ENCODE results near the gene UNC119B.

UNC119B gene

GRCh38 chr12:120700886-120701285 is 9.4 kb upstream of the UNC119B start:
- H3K4me2 ChIP-seq (ENCODE audit: low read length) = no peak overlapping the region
- DNase-seq = no peak
- no CpG with 5 or more reads among the region's 5 CpGs for WGBS (ENCODE audit: extremely low coverage, insufficient coverage, insufficient read length)

DNA sequence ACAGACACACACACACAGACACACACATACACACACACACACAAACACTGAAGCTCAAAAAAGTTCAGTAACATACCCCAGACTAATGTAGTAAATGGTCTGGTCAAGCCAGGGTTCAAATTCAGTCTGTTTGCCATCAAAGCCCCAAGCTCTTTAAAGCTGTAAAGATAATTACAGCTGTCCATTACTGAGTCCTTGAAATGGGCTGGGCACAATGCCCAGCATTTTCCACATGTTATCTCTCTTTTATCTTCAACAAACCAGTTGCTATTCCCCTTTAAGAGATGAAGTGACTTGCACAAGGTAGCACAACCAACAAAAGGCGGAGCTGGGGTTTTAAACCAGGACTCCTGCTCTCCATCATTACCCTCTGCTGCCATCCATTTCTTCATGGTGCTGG is 7.6 kb upstream of the UNC119B start:
- Histone ChIP-seq H4K12ac (ENCODE audit: low read depth, low read length) (no peak overlapping the region), H2BK5ac (ENCODE audit: low read depth, low read length, poor library complexity) (no peak overlapping the region), H4K8ac (ENCODE audit: low read depth, low read length) (no peak overlapping the region), H2BK12ac (ENCODE audit: low read length) (no peak overlapping the region), H3K4ac (ENCODE audit: low read depth, low read length) (no peak overlapping the region), H3K9me3 (ENCODE audit: insufficient read depth, low read depth, low read length) (no peaks in the 10 kb centered on the region), H3K18ac (ENCODE audit: low read length) (no peak overlapping the region), H3K79me1 (ENCODE audit: low read length) (no peaks in the 10 kb centered on the region), H4K91ac (ENCODE audit: low read depth, low read length) (no peak overlapping the region), H2AK5ac (ENCODE audit: low read length) (no peak overlapping the region), H3K23ac (ENCODE audit: low read length) (no peak overlapping the region), H3K4me1 (ENCODE audit: control insufficient read depth in 1 of 2, insufficient read depth in 2 of 2, low read length in 2 of 2) (no peaks in the 10 kb centered on the region), H3K14ac (ENCODE audit: low read length) (no peak overlapping the region), H3K4me3 (ENCODE audit: low read depth, low read length) (no peak overlapping the region), H2BK120ac (ENCODE audit: insufficient read depth, low read length, poor library complexity) (no peak overlapping the region), H3K36me3 (ENCODE audit: control insufficient read depth in 1 of 2, insufficient read depth in 2 of 2, low read length in 2 of 2) (peaks cover 32 to 51% of the 10 kb centered on the region in 2 experiments), H3K4me2 (ENCODE audit: low read length) (no peak overlapping the region), H3K27me3 (ENCODE audit: insufficient read depth, low read length) (no peaks in the 10 kb centered on the region), H3K27ac (ENCODE audit: low read depth, low read length) (no peak overlapping the region), H3K9ac (ENCODE audit: low read length) (no peak overlapping the region), H2AFZ (ENCODE audit: insufficient read depth, low read length, poor library complexity) (no peak overlapping the region), H3K79me2 (ENCODE audit: control insufficient read depth, insufficient read depth, low read length, poor library complexity) (no peaks in the 10 kb centered on the region)
- no peak for DNase-seq
- no CpG with 5 or more reads among the region's 1 CpG for WGBS (ENCODE audit: extremely low coverage, insufficient coverage, insufficient read length)

More at GRCh38 chr12:120700886-120701285, 9.4 kb upstream of the UNC119B start:
- Histone ChIP-seq H3K14ac (ENCODE audit: low read length) (no peak overlapping the region), H2AFZ (ENCODE audit: insufficient read depth, low read length, poor library complexity) (no peak overlapping the region), H3K79me1 (ENCODE audit: low read length) (no peaks in the 10 kb centered on the region), H4K12ac (ENCODE audit: low read depth, low read length) (no peak overlapping the region), H3K18ac (ENCODE audit: low read length) (no peak overlapping the region), H3K4me1 (ENCODE audit: control insufficient read depth in 1 of 2, insufficient read depth in 2 of 2, low read length in 2 of 2) (no peaks in the 10 kb centered on the region), H3K79me2 (ENCODE audit: control insufficient read depth, insufficient read depth, low read length, poor library complexity) (no peaks in the 10 kb centered on the region), H2BK5ac (ENCODE audit: low read depth, low read length, poor library complexity) (no peak overlapping the region), H3K4ac (ENCODE audit: low read depth, low read length) (no peak overlapping the region), H4K8ac (ENCODE audit: low read depth, low read length) (no peak overlapping the region), H2BK120ac (ENCODE audit: insufficient read depth, low read length, poor library complexity) (no peak overlapping the region), H3K27me3 (ENCODE audit: insufficient read depth, low read length) (no peaks in the 10 kb centered on the region), H4K91ac (ENCODE audit: low read depth, low read length) (no peak overlapping the region), H2AK5ac (ENCODE audit: low read length) (no peak overlapping the region), H3K4me3 (ENCODE audit: low read depth, low read length) (no peak overlapping the region), H3K36me3 (ENCODE audit: control insufficient read depth in 1 of 2, insufficient read depth in 2 of 2, low read length in 2 of 2) (peaks cover 39 to 66% of the 10 kb centered on the region in 2 experiments), H3K9ac (ENCODE audit: low read length) (no peak overlapping the region), H3K23ac (ENCODE audit: low read length) (no peak overlapping the region), H3K27ac (ENCODE audit: low read depth, low read length) (no peak overlapping the region), H2BK12ac (ENCODE audit: low read length) (no peak overlapping the region), H3K9me3 (ENCODE audit: insufficient read depth, low read depth, low read length) (no peaks in the 10 kb centered on the region)

- Histone ChIP-seq H3K23ac (ENCODE audit: low read length) (no peak overlapping the region), H3K36me3 (ENCODE audit: control insufficient read depth in 1 of 2, insufficient read depth in 2 of 2, low read length in 2 of 2) (peaks cover 29 to 44% of the 10 kb centered on the region in 2 experiments), H2AFZ (ENCODE audit: insufficient read depth, low read length, poor library complexity) (no peak overlapping the region), H3K18ac (ENCODE audit: low read length) (no peak overlapping the region), H3K79me1 (ENCODE audit: low read length) (no peaks in the 10 kb centered on the region), H4K8ac (ENCODE audit: low read depth, low read length) (no peak overlapping the region), H3K4me2 (ENCODE audit: low read length) (no peak overlapping the region), H2AK5ac (ENCODE audit: low read length) (no peak overlapping the region), H3K27ac (ENCODE audit: low read depth, low read length) (no peak overlapping the region), H2BK5ac (ENCODE audit: low read depth, low read length, poor library complexity) (no peak overlapping the region), H3K4ac (ENCODE audit: low read depth, low read length) (no peak overlapping the region), H4K91ac (ENCODE audit: low read depth, low read length) (no peak overlapping the region), H3K9ac (ENCODE audit: low read length) (no peak overlapping the region), H3K4me3 (ENCODE audit: low read depth, low read length) (no peak overlapping the region), H3K27me3 (ENCODE audit: insufficient read depth, low read length) (no peaks in the 10 kb centered on the region), H3K4me1 (ENCODE audit: control insufficient read depth in 1 of 2, insufficient read depth in 2 of 2, low read length in 2 of 2) (no peaks in the 10 kb centered on the region), H3K9me3 (ENCODE audit: insufficient read depth, low read depth, low read length) (no peaks in the 10 kb centered on the region), H4K12ac (ENCODE audit: low read depth, low read length) (no peak overlapping the region), H3K14ac (ENCODE audit: low read length) (no peak overlapping the region), H2BK120ac (ENCODE audit: insufficient read depth, low read length, poor library complexity) (no peak overlapping the region), H2BK12ac (ENCODE audit: low read length) (no peak overlapping the region), H3K79me2 (ENCODE audit: control insufficient read depth, insufficient read depth, low read length, poor library complexity) (no peaks in the 10 kb centered on the region)
- no CpG with 5 or more reads among the region's 11 CpGs for WGBS (ENCODE audit: extremely low coverage, insufficient coverage, insufficient read length)
- DNase-seq = no peak
Measured at GRCh38 chr12:120703311-120703942, 6.8 kb upstream of the UNC119B start.

GRCh38 chr12:120705618-120706017 is 4.6 kb upstream of the UNC119B start:
- Histone ChIP-seq H3K79me2 (ENCODE audit: control insufficient read depth, insufficient read depth, low read length, poor library complexity) (peaks cover 3% of the 10 kb centered on the region), H3K79me1 (ENCODE audit: low read length) (peaks cover 6% of the 10 kb centered on the region), H2AK5ac (ENCODE audit: low read length) (no peak overlapping the region), H2BK5ac (ENCODE audit: low read depth, low read length, poor library complexity) (no peak overlapping the region), H3K27ac (ENCODE audit: low read depth, low read length) (no peak overlapping the region), H3K14ac (ENCODE audit: low read length) (no peak overlapping the region), H3K9ac (ENCODE audit: low read length) (no peak overlapping the region), H2AFZ (ENCODE audit: insufficient read depth, low read length, poor library complexity) (no peak overlapping the region), H4K8ac (ENCODE audit: low read depth, low read length) (no peak overlapping the region), H4K12ac (ENCODE audit: low read depth, low read length) (no peak overlapping the region), H3K27me3 (ENCODE audit: insufficient read depth, low read length) (no peaks in the 10 kb centered on the region), H2BK12ac (ENCODE audit: low read length) (no peak overlapping the region), H3K9me3 (ENCODE audit: insufficient read depth, low read depth, low read length) (no peaks in the 10 kb centered on the region), H3K18ac (ENCODE audit: low read length) (no peak overlapping the region), H3K23ac (ENCODE audit: low read length) (no peak overlapping the region), H3K4me1 (ENCODE audit: control insufficient read depth in 1 of 2, insufficient read depth in 2 of 2, low read length in 2 of 2) (peaks cover 4 to 6% of the 10 kb centered on the region in 2 experiments), H3K4ac (ENCODE audit: low read depth, low read length) (no peak overlapping the region), H3K4me2 (ENCODE audit: low read length) (no peak overlapping the region), H3K4me3 (ENCODE audit: low read depth, low read length) (no peak overlapping the region), H3K36me3 (ENCODE audit: control insufficient read depth in 1 of 2, insufficient read depth in 2 of 2, low read length in 2 of 2) (peaks cover 18 to 27% of the 10 kb centered on the region in 2 experiments), H4K91ac (ENCODE audit: low read depth, low read length) (no peak overlapping the region), H2BK120ac (ENCODE audit: insufficient read depth, low read length, poor library complexity) (no peak overlapping the region)
- DNase-seq = no peak
- no CpG with 5 or more reads among the region's 1 CpG for WGBS (ENCODE audit: extremely low coverage, insufficient coverage, insufficient read length)
